HG03439 (cell line): ENCODE measurements around the gene CHD6.
A peak's percentile ranks its signal among the peaks of the same experiment; 100 is the strongest.

Experiments used
- ATAC-seq: cut with Tn5 transposase; IDR thresholded peaks from one replicate; pipeline ENCODE4 v1.9.1; 2021; ENCODE audit warnings: mild to moderate bottlenecking, moderate library complexity; ENCODE audit not compliant: unreplicated experiment

The CHD6 gene

GRCh38 chr20:41468994-41469600 lies 149.1 kb downstream of the CHD6 start:
- ATAC-seq = no peak

GRCh38 chr20:41467690-41468089 lies 150.5 kb downstream of the CHD6 start:
- ATAC-seq = no peak

GRCh38 chr20:41467220-41467619 lies 151.0 kb downstream of the CHD6 start:
- ATAC-seq = no peak

DNA sequence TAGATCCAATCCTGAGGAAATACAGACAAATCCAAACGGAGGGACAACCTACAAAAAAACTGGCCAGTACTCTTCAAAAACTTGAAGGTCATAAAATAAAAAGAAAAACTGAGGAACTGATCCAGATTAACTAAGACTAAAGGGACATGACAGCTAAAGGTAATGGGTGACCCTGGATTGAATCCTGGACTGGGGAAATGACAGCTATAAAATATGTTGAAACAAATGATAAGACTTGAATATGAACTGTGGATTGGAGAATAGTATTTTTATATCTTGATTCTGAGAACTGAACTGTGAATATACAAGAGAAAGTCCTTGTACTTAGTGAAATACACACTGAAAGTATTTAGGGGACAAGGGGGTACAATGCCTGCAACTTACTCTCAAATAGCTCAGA lies 154.6 kb downstream of the CHD6 start:
- ATAC-seq = no peak

- ATAC-seq = peak; percentile 74
Observed at GRCh38 chr20:41462372-41463161, 155.6 kb downstream of the CHD6 start.

DNA sequence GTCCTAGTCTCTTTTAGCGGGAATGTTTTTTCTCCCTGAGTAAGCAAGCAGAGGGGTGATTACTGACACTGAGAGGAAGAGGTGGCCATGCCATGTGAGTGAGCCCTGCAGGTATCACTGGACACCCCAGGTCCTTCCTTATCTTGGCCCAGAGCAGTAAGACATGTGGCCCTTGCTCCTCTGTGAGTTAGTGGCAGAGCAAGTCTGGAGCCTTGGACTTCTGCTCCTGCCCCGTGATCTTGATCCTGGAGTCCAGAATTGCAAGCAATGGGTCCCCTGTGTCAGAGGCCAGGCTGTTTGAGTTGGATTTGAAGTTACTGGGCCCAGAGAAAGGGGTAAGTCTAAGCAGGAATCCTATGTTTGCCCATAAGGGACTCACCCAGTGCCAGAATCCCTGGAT lies 159.4 kb downstream of the CHD6 start:
- ATAC-seq = no peak

GRCh38 chr20:41457173-41457857 lies 160.9 kb downstream of the CHD6 start:
- no peak for ATAC-seq

DNA sequence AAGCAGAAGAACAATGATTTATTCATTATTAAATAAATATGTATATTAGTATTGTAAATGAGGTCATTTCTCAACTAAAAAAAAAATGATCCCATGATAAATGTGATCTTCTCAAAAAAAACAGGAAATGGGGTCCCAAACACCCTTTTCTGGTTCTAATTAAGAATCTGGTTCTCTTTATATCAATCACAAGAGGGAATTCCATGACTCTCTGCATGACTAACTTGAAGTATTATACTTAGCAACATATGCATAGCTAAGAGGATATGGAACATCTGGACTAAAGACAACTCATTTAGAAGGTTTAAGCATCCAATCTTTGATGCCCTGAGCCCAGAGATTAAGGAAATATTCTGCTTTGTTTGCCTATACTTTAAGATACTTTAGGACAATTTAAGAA lies 161.8 kb downstream of the CHD6 start:
- ATAC-seq = no peak

GRCh38 chr20:41454250-41454649 lies 163.9 kb downstream of the CHD6 start:
- no peak for ATAC-seq

GRCh38 chr20:41453010-41453950 lies 164.9 kb downstream of the CHD6 start:
- ATAC-seq = no peak

GRCh38 chr20:41452226-41452625 lies 166.0 kb downstream of the CHD6 start:
- no peak for ATAC-seq

DNA sequence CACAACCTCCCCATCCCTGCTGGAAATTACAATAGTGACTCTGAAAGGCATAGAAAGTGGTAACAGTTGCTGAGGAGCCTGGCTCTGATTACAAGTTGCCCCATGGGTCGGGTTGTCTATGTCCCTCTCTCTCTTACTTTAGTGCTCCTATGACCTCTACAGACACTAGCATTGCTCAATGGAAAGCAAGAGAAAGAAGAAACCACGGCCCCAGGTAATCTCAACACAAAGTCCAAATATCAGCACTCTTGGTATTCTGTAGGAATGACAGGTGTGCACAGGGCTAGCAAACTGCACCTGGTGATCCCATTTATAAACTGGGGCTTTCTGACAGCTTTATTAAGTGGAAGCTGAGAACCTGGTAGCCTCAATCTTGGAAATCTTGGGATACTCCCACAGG lies 171.2 kb downstream of the CHD6 start:
- no peak for ATAC-seq

- ATAC-seq = no peak
Observed at GRCh38 chr20:41446456-41446855, 171.7 kb downstream of the CHD6 start.

DNA sequence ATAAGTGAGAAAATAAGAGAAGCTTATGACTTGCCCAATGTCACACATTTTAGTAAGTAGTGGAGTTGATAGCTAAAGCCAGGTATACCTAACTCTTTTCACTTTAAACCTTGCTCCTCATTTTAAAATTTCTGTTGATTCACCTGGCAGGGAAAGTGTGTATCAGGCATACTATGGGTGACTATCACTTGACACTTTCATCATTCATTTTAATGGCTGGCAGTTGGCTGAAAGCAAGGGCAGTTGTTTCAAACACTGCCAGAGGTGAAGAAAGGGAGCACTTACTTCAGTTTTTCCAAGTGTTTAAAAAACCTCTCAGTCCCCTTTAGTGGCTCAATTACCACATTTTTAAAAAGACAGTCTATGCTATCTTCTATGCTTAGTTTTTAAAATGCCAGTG lies 173.4 kb downstream of the CHD6 start:
- no peak for ATAC-seq

DNA sequence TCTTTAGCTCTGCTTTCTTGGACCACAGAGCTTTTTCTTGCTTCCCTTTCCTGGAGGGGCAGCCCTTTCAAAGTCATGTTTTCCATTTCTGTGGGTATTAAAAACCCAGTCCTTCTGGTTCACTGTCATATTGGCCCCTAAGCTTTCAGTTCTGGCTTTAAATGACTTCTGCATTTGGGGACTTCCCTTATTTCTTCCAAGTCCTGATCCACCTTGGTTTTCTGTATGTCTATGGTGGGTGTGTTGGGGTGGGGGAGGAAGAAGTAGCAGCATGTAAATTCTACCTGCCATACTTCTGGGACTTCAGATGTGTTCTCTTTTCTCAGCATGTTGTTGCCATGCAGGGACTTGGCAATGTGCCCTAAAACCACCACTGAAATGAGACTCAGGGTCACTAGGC lies 174.5 kb downstream of the CHD6 start:
- ATAC-seq = no peak

- no peak for ATAC-seq
Observed at GRCh38 chr20:41440882-41441281, 177.3 kb downstream of the CHD6 start.

DNA sequence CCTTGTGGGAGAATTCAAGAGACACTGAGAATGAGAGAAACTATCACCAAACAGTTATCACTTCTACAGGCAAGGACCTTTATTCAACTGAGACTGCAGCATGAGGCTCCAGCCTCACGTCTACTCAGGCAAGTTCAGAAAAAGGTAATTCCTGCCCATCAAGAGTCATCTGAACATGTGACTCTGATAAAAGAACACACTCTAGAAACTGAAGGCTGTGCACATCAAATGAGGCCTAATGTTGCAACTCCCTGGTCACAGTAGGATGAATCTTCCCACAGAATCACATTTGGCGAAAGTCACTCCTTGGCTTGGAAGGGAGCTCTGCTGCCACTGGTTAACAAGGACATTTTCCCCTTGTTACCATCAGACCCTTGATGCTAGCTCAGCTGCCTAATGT lies 180.3 kb downstream of the CHD6 start:
- no peak for ATAC-seq

DNA sequence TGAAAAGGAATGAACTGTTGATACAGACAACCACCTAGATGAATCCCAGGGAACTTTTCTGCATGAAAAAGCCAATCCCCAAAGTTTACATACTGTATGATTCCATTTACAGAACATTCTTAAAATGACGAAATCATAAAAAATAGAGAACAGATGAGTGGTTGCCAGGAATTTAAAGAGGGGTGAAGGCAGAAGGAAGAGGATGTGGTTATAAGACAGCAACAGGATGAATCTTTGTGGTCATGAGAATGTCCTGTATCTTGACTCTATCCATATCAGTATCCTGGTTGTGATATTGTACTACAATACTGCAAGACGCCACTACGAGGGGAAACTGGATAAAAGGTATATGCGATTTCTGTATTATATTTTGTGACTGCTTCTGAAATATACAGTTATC lies 181.5 kb downstream of the CHD6 start:
- no peak for ATAC-seq

- ATAC-seq = no peak
Observed at GRCh38 chr20:41433203-41433602, 185.0 kb downstream of the CHD6 start.

DNA sequence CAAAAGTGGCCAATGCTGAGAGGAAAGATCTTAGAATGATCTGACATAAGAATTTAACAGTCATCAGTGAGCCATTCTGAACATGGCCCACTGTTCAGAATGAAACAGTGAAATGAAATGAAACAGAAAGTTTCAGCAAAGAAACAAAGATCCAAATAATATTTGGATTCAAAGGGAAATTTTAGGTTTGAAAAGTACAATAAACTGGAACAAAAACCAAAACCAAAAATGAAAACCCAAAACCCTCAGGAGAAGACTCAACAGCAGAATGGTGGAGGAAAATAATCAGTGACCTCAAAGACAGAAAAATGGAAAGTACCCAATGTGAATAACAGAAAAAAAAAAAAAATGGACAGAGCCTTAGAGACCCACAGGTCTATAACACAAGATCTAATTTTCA lies 185.4 kb downstream of the CHD6 start:
- no peak for ATAC-seq

DNA sequence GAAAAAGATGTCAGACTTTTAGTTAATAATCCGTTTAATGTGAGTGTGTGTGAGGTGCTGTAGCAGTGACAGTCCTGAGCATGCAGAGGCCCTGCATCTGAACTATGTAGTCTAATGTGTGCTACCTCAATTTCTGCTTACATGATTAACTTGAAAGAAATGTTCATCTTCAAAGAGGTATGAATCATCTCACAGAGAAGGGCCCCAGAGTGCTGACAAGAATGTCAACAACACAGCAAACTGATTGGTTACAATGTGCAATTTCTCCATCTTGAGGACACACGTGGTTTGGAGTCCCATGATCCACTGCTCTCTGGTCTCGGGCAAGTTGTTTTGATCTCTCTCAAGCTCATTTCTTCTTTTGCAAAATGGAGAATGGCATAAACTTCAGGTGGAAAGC lies 189.9 kb downstream of the CHD6 start:
- ATAC-seq = no peak
